H1 (cell line): Measurements from ENCODE around the gene GPR176. TPM values are rescaled to one million over a fixed set of nuclear protein-coding genes. Genes with fewer than 3 reads are reported as not detected.

ENCODE experiments used
- HDAC2 ChIP-seq, 2 experiments: fragments of 300-600 bp in 1 of 2; sonication (generic) in 1 of 2; IDR thresholded peaks; 2 replicates each; pipeline ENCODE4 v1.6.1; 2011 to 2012; ENCODE audit warnings: low read depth in 2 of 2, low read length in 2 of 2, mild to moderate bottlenecking in 2 of 2, moderate library complexity in 2 of 2, borderline replicate concordance in 1 of 2, inconsistent platforms in 1 of 2
- JUN ChIP-seq: IDR thresholded peaks from 2 replicates; pipeline ENCODE4 v1.6.1; 2011; ENCODE audit warnings: low read depth, mild to moderate bottlenecking, improper control_type of control experiment, low read length
- POLR2A ChIP-seq, 2 experiments: IDR thresholded peaks; 1 replicate in 1 of 2; 2 replicates in 1 of 2; pipeline ENCODE4 v1.6.1; 2011; ENCODE audit warnings: low read depth in 2 of 2, low read length in 2 of 2, mild to moderate bottlenecking in 2 of 2; ENCODE audit errors: control extremely low read depth in 1 of 2
- SP2 ChIP-seq: IDR thresholded peaks from 2 replicates; pipeline ENCODE4 v1.6.1; 2012; ENCODE audit warnings: mild to moderate bottlenecking, low read length, inconsistent platforms
- polyA plus RNA-seq, 7 experiments: library from polyadenylated mRNA; depleted of rRNA in 3 of 7; stranded (reverse) in 5 of 7; unstranded in 2 of 7; fragments of >200 nt in 5 of 7; fragments of 200-250 nt in 2 of 7; gene quantifications; 1 replicate in 5 of 7; 2 replicates in 1 of 7; 4 replicates in 1 of 7; pipeline versions ENCODE4 v1.2.1 to v1.2.3, GENCODE V29; 2011 to 2013; ENCODE audit warnings: missing spikeins in 2 of 7, mixed read lengths in 2 of 7
- total RNA-seq: library from RNA; stranded (reverse); fragmentation: NEBNext Ultra II Directional; extraction: Animal tissue kit (Norgen Biotek cat#: 25700); gene quantifications from 2 replicates; pipeline ENCODE4 v1.2.1, GENCODE V29; 2021
- TF ChIP-seq, protein P1 (sequence below): IDR thresholded peaks from 2 replicates; pipeline ENCODE4 v1.6.1; 2012; ENCODE audit warnings: inconsistent platforms
- TF ChIP-seq, protein P2 (sequence below): IDR thresholded peaks from 2 replicates; pipeline ENCODE4 v1.6.1; 2011; ENCODE audit warnings: low read depth, mild to moderate bottlenecking, low read length; ENCODE audit not compliant: insufficient read depth

GPR176 gene
- total and polyA plus RNA-seq, 2 of the 8 experiments (the other 6 are each of a cell fraction or from before 2014, with no cell fraction given), result 190 to 281 TPM

DNA sequence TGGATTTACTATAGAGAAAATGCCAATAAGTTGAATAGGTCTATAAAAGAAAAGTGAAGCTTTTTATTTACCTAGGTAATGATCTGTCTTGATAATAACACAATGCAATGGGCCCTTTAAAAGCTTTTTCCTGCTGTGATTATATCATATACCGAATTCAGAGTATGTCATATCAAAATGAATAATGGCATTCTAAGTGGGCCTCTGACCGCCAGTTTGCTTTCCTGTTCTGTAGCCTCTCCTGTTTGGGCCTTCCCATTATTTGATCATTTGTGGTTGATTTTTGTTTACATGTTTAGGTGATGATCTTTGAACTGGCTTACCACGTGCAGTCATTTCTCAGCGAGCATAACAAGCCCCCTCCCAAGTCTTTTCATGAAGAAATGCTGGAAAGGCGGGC lies 28.8 kb upstream of the GPR176 start (continued):
- TF ChIP-seq SP2 (no peak), POLR2A (IDR thresholded peaks at IDR 0.05; ENCODE audit: control extremely low read depth in 1 of 2, low read depth in 2 of 2, low read length in 2 of 2) (no peak), HDAC2 (IDR thresholded peaks at IDR 0.05; ENCODE audit: borderline replicate concordance in 1 of 2, low read depth in 2 of 2, low read length in 2 of 2) (no peak), JUN (no peak)
- TF ChIP-seq, protein P1, sequence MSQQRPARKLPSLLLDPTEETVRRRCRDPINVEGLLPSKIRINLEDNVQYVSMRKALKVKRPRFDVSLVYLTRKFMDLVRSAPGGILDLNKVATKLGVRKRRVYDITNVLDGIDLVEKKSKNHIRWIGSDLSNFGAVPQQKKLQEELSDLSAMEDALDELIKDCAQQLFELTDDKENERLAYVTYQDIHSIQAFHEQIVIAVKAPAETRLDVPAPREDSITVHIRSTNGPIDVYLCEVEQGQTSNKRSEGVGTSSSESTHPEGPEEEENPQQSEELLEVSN, result no peak
- TF ChIP-seq, protein P2, sequence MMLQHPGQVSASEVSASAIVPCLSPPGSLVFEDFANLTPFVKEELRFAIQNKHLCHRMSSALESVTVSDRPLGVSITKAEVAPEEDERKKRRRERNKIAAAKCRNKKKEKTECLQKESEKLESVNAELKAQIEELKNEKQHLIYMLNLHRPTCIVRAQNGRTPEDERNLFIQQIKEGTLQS, result no peak
- TF ChIP-seq, all 59 proteins: peak for 0
